HepG2 (cell line): ENCODE results near the gene DNAAF1. TPM values are rescaled to one million over a fixed set of nuclear protein-coding genes. Genes with fewer than 3 reads are reported as not detected.
A peak's percentile ranks its signal among the peaks of the same experiment; 100 is the strongest.

ENCODE experiments used
- DNMT1 ChIP-seq: sonication (generic); formaldehyde crosslinking; IDR thresholded peaks from 2 replicates; pipeline ENCODE4 v1.5.1; 2020; ENCODE audit warnings: mild to moderate bottlenecking, missing genetic modification reagents
- ERF ChIP-seq: IDR thresholded peaks from 2 replicates; pipeline ENCODE4 v1.6.1; 2018; ENCODE audit warnings: missing biosample characterization, missing genetic modification reagents
- FOXO4 ChIP-seq: sonication (generic); formaldehyde crosslinking; conservative IDR thresholded peaks from 2 replicates; pipeline ENCODE4 v1.8.1; 2023; ENCODE audit warnings: missing genetic modification reagents
- IRX3 ChIP-seq: sonication (generic); formaldehyde crosslinking; IDR thresholded peaks from 2 replicates; pipeline ENCODE4 v1.8.1; 2023; ENCODE audit warnings: mild to moderate bottlenecking, low read depth, missing genetic modification reagents, borderline replicate concordance
- MZF1 ChIP-seq: sonication (generic); formaldehyde crosslinking; IDR thresholded peaks from 2 replicates; pipeline ENCODE4 v1.8.1; 2023; ENCODE audit warnings: mild to moderate bottlenecking, missing genetic modification reagents, borderline replicate concordance
- POLR2A ChIP-seq, 2 experiments: IDR thresholded peaks; 2 replicates each; pipeline ENCODE4 v1.6.1; 2011; ENCODE audit warnings: low read depth in 2 of 2, low read length in 2 of 2, mild to moderate bottlenecking in 1 of 2, moderate library complexity in 1 of 2; ENCODE audit not compliant: insufficient read depth in 1 of 2
- SIX1 ChIP-seq: sonication (generic); formaldehyde crosslinking; IDR thresholded peaks from 2 replicates; pipeline ENCODE4 v1.4.0; 2020; ENCODE audit warnings: missing genetic modification reagents, borderline replicate concordance
- ZFAT ChIP-seq: sonication (generic); formaldehyde crosslinking; conservative IDR thresholded peaks from 2 replicates; pipeline ENCODE4 v1.8.1; 2023; ENCODE audit warnings: missing genetic modification reagents, inconsistent platforms
- ZFP82 ChIP-seq: sonication (generic); formaldehyde crosslinking; IDR thresholded peaks from 2 replicates; pipeline ENCODE4 v1.5.1; 2020; ENCODE audit warnings: mild to moderate bottlenecking, missing genetic modification reagents, borderline replicate concordance
- ZKSCAN8 ChIP-seq: IDR thresholded peaks from 2 replicates; pipeline ENCODE4 v1.6.1; 2016; ENCODE audit warnings: borderline replicate concordance, missing genetic modification reagents, missing compliant biosample characterization
- ZNF282 ChIP-seq: fragments of 450-650 bp; IDR thresholded peaks from 2 replicates; pipeline ENCODE4 v1.6.1; 2018; ENCODE audit not compliant: partially characterized antibody
- ZNF572 ChIP-seq: sonication (generic); formaldehyde crosslinking; IDR thresholded peaks from 2 replicates; pipeline ENCODE4 v1.5.1; 2020; ENCODE audit warnings: mild to moderate bottlenecking, missing genetic modification reagents
- polyA plus RNA-seq, 8 experiments: library from polyadenylated mRNA; depleted of rRNA in 3 of 8; stranded (reverse) in 7 of 8; unstranded in 1 of 8; fragments of >200 nt; fragmentation: Illumina TruSeq in 4 of 8; extraction: Trizol in 4 of 8; gene quantifications; 2 replicates each; pipeline versions ENCODE4 v1.2.1 to v1.2.3, GENCODE V29; 2011 to 2016; ENCODE audit warnings: low read depth in 4 of 8, missing spikeins in 1 of 8, mixed read lengths in 1 of 8; ENCODE audit not compliant: insufficient read depth in 1 of 8
- total RNA-seq, 5 experiments: library from RNA; depleted of rRNA; stranded (reverse); fragments of >200 nt; fragmentation: Illumina TruSeq; extraction: Trizol; gene quantifications; 2 replicates each; pipeline ENCODE4 v1.2.3, GENCODE V29; 2016; ENCODE audit warnings: low read depth in 1 of 5
- TF ChIP-seq, protein P1 (sequence below): sonication (generic); formaldehyde crosslinking; IDR thresholded peaks from 2 replicates; pipeline ENCODE4 v1.8.1; 2022; ENCODE audit warnings: mild to moderate bottlenecking, missing genetic modification reagents
- TF ChIP-seq, protein P2 (sequence below): sonication (generic); formaldehyde crosslinking; IDR thresholded peaks from 2 replicates; pipeline ENCODE4 v1.5.0; 2020; ENCODE audit warnings: mild to moderate bottlenecking, missing genetic modification reagents
- TF ChIP-seq, protein P3 (sequence below): sonication (generic); formaldehyde crosslinking; IDR thresholded peaks from 2 replicates; pipeline ENCODE4 v1.5.0; 2020; ENCODE audit warnings: missing genetic modification reagents, mild to moderate bottlenecking, borderline replicate concordance
- TF ChIP-seq, protein P4 (sequence below): sonication (generic); formaldehyde crosslinking; IDR thresholded peaks from 2 replicates; pipeline ENCODE4 v1.4.0; 2020; ENCODE audit warnings: missing genetic modification reagents, borderline replicate concordance
- TF ChIP-seq, protein P5 (sequence below): sonication (generic); formaldehyde crosslinking; IDR thresholded peaks from 2 replicates; pipeline ENCODE4 v1.4.0; 2020; ENCODE audit warnings: missing genetic modification reagents

The DNAAF1 gene
- total and polyA plus RNA-seq, 2 of the 13 experiments (the other 11 are each of a cell fraction or from before 2014, with no cell fraction given): 0.04 TPM; not detected in 1

GRCh38 chr16:84116720-84117493 lies 28.2 kb upstream of the DNAAF1 start, which contains the start of gene MBTPS1 (continued):
- TF ChIP-seq, protein P1, sequence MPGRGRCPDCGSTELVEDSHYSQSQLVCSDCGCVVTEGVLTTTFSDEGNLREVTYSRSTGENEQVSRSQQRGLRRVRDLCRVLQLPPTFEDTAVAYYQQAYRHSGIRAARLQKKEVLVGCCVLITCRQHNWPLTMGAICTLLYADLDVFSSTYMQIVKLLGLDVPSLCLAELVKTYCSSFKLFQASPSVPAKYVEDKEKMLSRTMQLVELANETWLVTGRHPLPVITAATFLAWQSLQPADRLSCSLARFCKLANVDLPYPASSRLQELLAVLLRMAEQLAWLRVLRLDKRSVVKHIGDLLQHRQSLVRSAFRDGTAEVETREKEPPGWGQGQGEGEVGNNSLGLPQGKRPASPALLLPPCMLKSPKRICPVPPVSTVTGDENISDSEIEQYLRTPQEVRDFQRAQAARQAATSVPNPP: peak; percentile 66; the same call in 1 of the 2 replicates
- TF ChIP-seq DNMT1 (CRISPR knock-in tag) (no peak), ZNF572 (peak; percentile 98; the same call in 1 of the 2 replicates), MZF1 (CRISPR knock-in tag) (0 out of 2 replicates have a peak, but pooled peaks have one; percentile 25), POLR2A (IDR thresholded peaks at IDR 0.05; ENCODE audit: insufficient read depth in 1 of 2, low read depth in 2 of 2, low read length in 2 of 2) (peak; percentile 92 to 95), IRX3 (CRISPR knock-in tag) (no peak; the same call in 1 of the 2 replicates), ZFP82 (CRISPR knock-in tag) (peak; percentile 83; the same call in 1 of the 2 replicates), ZKSCAN8 (CRISPR knock-in tag) (peak; percentile 36; the same call in 1 of the 2 replicates), ZNF282 (no peak), ERF (CRISPR knock-in tag) (peak; percentile 92), FOXO4 (no peak), ZFAT (CRISPR knock-in tag) (no peak), SIX1 (no peak)
- TF ChIP-seq, protein P2, sequence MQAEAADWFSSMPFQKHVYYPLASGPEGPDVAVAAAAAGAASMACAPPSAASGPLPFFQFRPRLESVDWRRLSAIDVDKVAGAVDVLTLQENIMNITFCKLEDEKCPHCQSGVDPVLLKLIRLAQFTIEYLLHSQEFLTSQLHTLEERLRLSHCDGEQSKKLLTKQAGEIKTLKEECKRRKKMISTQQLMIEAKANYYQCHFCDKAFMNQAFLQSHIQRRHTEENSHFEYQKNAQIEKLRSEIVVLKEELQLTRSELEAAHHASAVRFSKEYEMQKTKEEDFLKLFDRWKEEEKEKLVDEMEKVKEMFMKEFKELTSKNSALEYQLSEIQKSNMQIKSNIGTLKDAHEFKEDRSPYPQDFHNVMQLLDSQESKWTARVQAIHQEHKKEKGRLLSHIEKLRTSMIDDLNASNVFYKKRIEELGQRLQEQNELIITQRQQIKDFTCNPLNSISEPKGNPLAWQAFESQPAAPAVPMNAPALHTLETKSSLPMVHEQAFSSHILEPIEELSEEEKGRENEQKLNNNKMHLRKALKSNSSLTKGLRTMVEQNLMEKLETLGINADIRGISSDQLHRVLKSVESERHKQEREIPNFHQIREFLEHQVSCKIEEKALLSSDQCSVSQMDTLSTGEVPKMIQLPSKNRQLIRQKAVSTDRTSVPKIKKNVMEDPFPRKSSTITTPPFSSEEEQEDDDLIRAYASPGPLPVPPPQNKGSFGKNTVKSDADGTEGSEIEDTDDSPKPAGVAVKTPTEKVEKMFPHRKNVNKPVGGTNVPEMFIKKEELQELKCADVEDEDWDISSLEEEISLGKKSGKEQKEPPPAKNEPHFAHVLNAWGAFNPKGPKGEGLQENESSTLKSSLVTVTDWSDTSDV (CRISPR knock-in tag): no peak
- TF ChIP-seq, protein P3, sequence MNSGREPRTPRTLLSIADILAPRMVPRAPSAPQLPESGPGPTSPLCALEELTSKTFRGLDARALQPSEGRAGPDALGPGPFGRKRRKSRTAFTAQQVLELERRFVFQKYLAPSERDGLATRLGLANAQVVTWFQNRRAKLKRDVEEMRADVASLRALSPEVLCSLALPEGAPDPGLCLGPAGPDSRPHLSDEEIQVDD: no peak; the same call in 1 of the 2 replicates
- TF ChIP-seq, protein P4, sequence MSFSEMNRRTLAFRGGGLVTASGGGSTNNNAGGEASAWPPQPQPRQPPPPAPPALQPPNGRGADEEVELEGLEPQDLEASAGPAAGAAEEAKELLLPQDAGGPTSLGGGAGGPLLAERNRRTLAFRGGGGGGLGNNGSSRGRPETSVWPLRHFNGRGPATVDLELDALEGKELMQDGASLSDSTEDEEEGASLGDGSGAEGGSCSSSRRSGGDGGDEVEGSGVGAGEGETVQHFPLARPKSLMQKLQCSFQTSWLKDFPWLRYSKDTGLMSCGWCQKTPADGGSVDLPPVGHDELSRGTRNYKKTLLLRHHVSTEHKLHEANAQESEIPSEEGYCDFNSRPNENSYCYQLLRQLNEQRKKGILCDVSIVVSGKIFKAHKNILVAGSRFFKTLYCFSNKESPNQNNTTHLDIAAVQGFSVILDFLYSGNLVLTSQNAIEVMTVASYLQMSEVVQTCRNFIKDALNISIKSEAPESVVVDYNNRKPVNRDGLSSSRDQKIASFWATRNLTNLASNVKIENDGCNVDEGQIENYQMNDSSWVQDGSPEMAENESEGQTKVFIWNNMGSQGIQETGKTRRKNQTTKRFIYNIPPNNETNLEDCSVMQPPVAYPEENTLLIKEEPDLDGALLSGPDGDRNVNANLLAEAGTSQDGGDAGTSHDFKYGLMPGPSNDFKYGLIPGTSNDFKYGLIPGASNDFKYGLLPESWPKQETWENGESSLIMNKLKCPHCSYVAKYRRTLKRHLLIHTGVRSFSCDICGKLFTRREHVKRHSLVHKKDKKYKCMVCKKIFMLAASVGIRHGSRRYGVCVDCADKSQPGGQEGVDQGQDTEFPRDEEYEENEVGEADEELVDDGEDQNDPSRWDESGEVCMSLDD (CRISPR knock-in tag): no peak
- TF ChIP-seq, protein P5, sequence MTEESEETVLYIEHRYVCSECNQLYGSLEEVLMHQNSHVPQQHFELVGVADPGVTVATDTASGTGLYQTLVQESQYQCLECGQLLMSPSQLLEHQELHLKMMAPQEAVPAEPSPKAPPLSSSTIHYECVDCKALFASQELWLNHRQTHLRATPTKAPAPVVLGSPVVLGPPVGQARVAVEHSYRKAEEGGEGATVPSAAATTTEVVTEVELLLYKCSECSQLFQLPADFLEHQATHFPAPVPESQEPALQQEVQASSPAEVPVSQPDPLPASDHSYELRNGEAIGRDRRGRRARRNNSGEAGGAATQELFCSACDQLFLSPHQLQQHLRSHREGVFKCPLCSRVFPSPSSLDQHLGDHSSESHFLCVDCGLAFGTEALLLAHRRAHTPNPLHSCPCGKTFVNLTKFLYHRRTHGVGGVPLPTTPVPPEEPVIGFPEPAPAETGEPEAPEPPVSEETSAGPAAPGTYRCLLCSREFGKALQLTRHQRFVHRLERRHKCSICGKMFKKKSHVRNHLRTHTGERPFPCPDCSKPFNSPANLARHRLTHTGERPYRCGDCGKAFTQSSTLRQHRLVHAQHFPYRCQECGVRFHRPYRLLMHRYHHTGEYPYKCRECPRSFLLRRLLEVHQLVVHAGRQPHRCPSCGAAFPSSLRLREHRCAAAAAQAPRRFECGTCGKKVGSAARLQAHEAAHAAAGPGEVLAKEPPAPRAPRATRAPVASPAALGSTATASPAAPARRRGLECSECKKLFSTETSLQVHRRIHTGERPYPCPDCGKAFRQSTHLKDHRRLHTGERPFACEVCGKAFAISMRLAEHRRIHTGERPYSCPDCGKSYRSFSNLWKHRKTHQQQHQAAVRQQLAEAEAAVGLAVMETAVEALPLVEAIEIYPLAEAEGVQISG (CRISPR knock-in tag): peak; percentile 87
